A549 (cell line): ENCODE measurements around the gene MCTP2. TPM values are rescaled to one million over a fixed set of nuclear protein-coding genes. Genes with fewer than 3 reads are reported as not detected.

Experiments
- ATAC-seq, 2 experiments: fragments of 200-7000 bp in 1 of 2; fragments of >200 bp in 1 of 2; cut with Nextera tagmentation in 1 of 2; cut with Tn5 transposase in 1 of 2; 3 replicates each; pipeline versions ENCODE4 v1.8.0 to v1.9.1; 2018 to 2020; ENCODE audit warnings: mild to moderate bottlenecking in 1 of 2, moderate library complexity in 1 of 2
- CTCF ChIA-PET: fragments of 300-600 bp; sonication (Branson Sonifier 250); formaldehyde crosslinking; extraction: SDS; loops from one replicate; lab custom pipeline; 2021; ENCODE audit warnings: antibody characterized with exemption, inconsistent platforms; lab: Yijun Ruan, JAX
- POLR2A ChIA-PET: fragments of 350-600 bp; formaldehyde crosslinking; extraction: SDS; loops from one replicate; lab custom pipeline; 2021; ENCODE audit warnings: antibody characterized with exemption, inconsistent platforms; lab: Yijun Ruan, JAX
- DNase-seq, 2 experiments: peaks; one replicate each; pipeline versions ENCODE4 v3.0.0 to v3.0.0-alpha.2; 2011 to 2016; ENCODE audit warnings: low read depth in 1 of 2, low spot score in 1 of 2
- FAIRE-seq: peaks from 2 replicates; lab custom pipeline; 2011; peaks lifted over from hg19 to GRCh38; lab: Jason Lieb, UNC
- H3K27ac ChIP-seq, 2 experiments: fragments of >200 bp; sonication (Bioruptor Twin); formaldehyde crosslinking; 3 replicates each; pipeline ENCODE4 v1.5.1; 2016 to 2017
- H3K4me1 ChIP-seq: fragments of >200 bp; sonication (Bioruptor Twin); formaldehyde crosslinking; 3 replicates; pipeline ENCODE4 v1.6.1; 2016
- H3K4me2 ChIP-seq: fragments of >200 bp; sonication (Bioruptor Twin); formaldehyde crosslinking; 3 replicates; pipeline ENCODE4 v1.6.1; 2016
- H3K4me3 ChIP-seq: fragments of >200 bp; sonication (Bioruptor Twin); formaldehyde crosslinking; 3 replicates; pipeline ENCODE4 v1.5.1; 2016
- H3K9me3 ChIP-seq: fragments of >200 bp; sonication (Bioruptor Twin); formaldehyde crosslinking; 3 replicates; pipeline ENCODE4 v1.6.1; 2016
- CHD2 ChIP-seq: fragments of 150-350 bp; IDR thresholded peaks from 2 replicates; pipeline ENCODE4 v1.6.1; 2014; ENCODE audit warnings: low read length; ENCODE audit not compliant: partially characterized antibody
- EP300 ChIP-seq, 2 experiments: fragments of >200 bp; sonication (Bioruptor Twin); formaldehyde crosslinking; IDR thresholded peaks; 2 replicates in 1 of 2; 3 replicates in 1 of 2; pipeline ENCODE4 v1.6.1; 2016 to 2017
- FOSL2 ChIP-seq, 2 experiments: fragments of 450-650 bp in 1 of 2; fragments of >200 bp in 1 of 2; sonication (Bioruptor Twin) in 1 of 2; formaldehyde crosslinking; IDR thresholded peaks; 2 replicates each; pipeline versions ENCODE4 v1.5.0 to v1.6.1; 2016 to 2020; ENCODE audit warnings: mild to moderate bottlenecking in 1 of 2, moderate library complexity in 1 of 2
- HOXB5 ChIP-seq: fragments of 250-450 bp; sonication (Bioruptor Pico); IDR thresholded peaks from 2 replicates; pipeline ENCODE4 v1.5.0; 2020; ENCODE audit warnings: mild to moderate bottlenecking, moderate library complexity
- JUN ChIP-seq, 2 experiments: fragments of >200 bp; sonication (Bioruptor Twin); formaldehyde crosslinking; IDR thresholded peaks; 2 replicates in 1 of 2; 3 replicates in 1 of 2; pipeline ENCODE4 v1.6.1; 2016 to 2017
- JUNB ChIP-seq: fragments of >200 bp; sonication (Bioruptor Twin); formaldehyde crosslinking; IDR thresholded peaks from 2 replicates; pipeline ENCODE4 v1.6.1; 2016
- MYC ChIP-seq: IDR thresholded peaks from 2 replicates; pipeline ENCODE4 v1.6.1; 2012; ENCODE audit warnings: mild to moderate bottlenecking, inconsistent platforms, low read length, improper control_type of control experiment, borderline replicate concordance
- NFE2L2 ChIP-seq: fragments of 150-350 bp; conservative IDR thresholded peaks from 2 replicates; pipeline ENCODE4 v1.6.1; 2014; ENCODE audit warnings: low read length
- NPAS2 ChIP-seq: fragments of 250-450 bp; sonication (Bioruptor Pico); IDR thresholded peaks from 2 replicates; pipeline ENCODE4 v1.8.0; 2022; ENCODE audit warnings: mild to moderate bottlenecking, moderate library complexity, borderline replicate concordance
- NR3C1 ChIP-seq: fragments of >200 bp; sonication (Bioruptor Twin); formaldehyde crosslinking; IDR thresholded peaks from 3 replicates; pipeline ENCODE4 v1.6.1; 2017
- POLR2A ChIP-seq: IDR thresholded peaks from 2 replicates; pipeline ENCODE4 v1.6.1; 2012; ENCODE audit warnings: mild to moderate bottlenecking, low read length
- POLR2AphosphoS2 ChIP-seq: conservative IDR thresholded peaks from 2 replicates; pipeline ENCODE4 v1.6.1; 2012; ENCODE audit warnings: low read length, improper control_type of control experiment, inconsistent platforms
- RARB ChIP-seq: fragments of 250-450 bp; sonication (Bioruptor Pico); IDR thresholded peaks from 2 replicates; pipeline ENCODE4 v1.8.0; 2021; ENCODE audit warnings: mild to moderate bottlenecking, moderate library complexity
- RCOR1 ChIP-seq: fragments of 150-350 bp; IDR thresholded peaks from 2 replicates; pipeline ENCODE4 v1.6.1; 2014; ENCODE audit warnings: antibody characterized with exemption, low read length, low read depth
- TFCP2L1 ChIP-seq: fragments of 250-450 bp; sonication (Bioruptor Pico); IDR thresholded peaks from 2 replicates; pipeline ENCODE4 v1.5.0; 2021; ENCODE audit warnings: mild to moderate bottlenecking
- ZC3H11A ChIP-seq: fragments of 450-650 bp; IDR thresholded peaks from 2 replicates; pipeline ENCODE4 v1.6.1; 2014; ENCODE audit warnings: antibody characterized with exemption, mild to moderate bottlenecking
- ZFP36 ChIP-seq: fragments of 450-650 bp; IDR thresholded peaks from 2 replicates; pipeline ENCODE4 v1.6.1; 2014; ENCODE audit warnings: borderline replicate concordance; ENCODE audit not compliant: partially characterized antibody
- ZSCAN20 ChIP-seq: fragments of 250-450 bp; sonication (Bioruptor Pico); IDR thresholded peaks from 2 replicates; pipeline ENCODE4 v1.8.0; 2022; ENCODE audit warnings: mild to moderate bottlenecking, moderate library complexity
- WGBS: methylation state at CpG from one replicate; pipeline ENCODE4 v1.1.6; 2017; ENCODE audit errors: missing lambda C conversion rate; 5-methylcytosine and 5-hydroxymethylcytosine counted together
- polyA plus RNA-seq, 4 experiments: library from polyadenylated mRNA; depleted of rRNA in 3 of 4; stranded (reverse); fragments of >200 nt; fragmentation: RNase III in 1 of 4; extraction: RNeasy Plus Mini Kit Qiagen cat#74134 plus additional on column Dnase treatment in 1 of 4; gene quantifications; 2 replicates in 3 of 4; 3 replicates in 1 of 4; pipeline ENCODE4 v1.2.3, GENCODE V29; 2011 to 2017
- TF ChIP-seq, protein P1 (sequence below): fragments of >200 bp; sonication (Bioruptor Twin); formaldehyde crosslinking; IDR thresholded peaks from 3 replicates; pipeline ENCODE4 v1.5.1; 2016
- TF ChIP-seq, protein P2 (sequence below): IDR thresholded peaks from 2 replicates; pipeline ENCODE4 v1.6.1; 2012
- TF ChIP-seq, protein P3 (sequence below): fragments of >200 bp; sonication (Bioruptor Twin); formaldehyde crosslinking; IDR thresholded peaks from 2 replicates; pipeline ENCODE4 v1.6.1; 2016
- TF ChIP-seq, protein P4 (sequence below): IDR thresholded peaks from 2 replicates; pipeline ENCODE4 v1.6.1; 2012
- TF ChIP-seq, protein P5 (sequence below): fragments of 150-350 bp; IDR thresholded peaks from 2 replicates; pipeline ENCODE4 v1.6.1; 2014; ENCODE audit warnings: low read depth, mild to moderate bottlenecking, low read length

Gene MCTP2
- polyA plus RNA-seq, 2 of the 4 experiments (the other 2 are of a cell fraction) = not detected

DNA sequence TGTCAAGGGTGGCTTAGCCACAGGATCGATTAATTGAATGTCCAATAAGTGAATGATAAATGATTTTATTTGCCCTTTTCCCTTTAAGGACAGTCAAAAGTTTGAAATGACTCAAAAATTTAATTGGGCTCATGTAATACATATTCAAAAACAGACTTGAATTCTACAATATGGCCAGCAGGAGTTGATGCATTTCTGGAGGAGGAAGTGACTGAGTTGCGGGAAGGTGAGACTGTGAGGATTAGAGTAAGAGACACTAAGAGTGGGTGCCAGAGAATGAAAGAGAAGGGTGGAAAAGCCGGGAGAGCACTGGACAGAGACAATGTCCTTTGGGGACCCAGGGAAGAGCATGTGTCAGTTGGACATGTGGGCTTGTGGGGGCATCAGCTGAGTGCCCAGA lies 83.3 kb downstream of the MCTP2 start (continued):
- TF ChIP-seq, protein P1, sequence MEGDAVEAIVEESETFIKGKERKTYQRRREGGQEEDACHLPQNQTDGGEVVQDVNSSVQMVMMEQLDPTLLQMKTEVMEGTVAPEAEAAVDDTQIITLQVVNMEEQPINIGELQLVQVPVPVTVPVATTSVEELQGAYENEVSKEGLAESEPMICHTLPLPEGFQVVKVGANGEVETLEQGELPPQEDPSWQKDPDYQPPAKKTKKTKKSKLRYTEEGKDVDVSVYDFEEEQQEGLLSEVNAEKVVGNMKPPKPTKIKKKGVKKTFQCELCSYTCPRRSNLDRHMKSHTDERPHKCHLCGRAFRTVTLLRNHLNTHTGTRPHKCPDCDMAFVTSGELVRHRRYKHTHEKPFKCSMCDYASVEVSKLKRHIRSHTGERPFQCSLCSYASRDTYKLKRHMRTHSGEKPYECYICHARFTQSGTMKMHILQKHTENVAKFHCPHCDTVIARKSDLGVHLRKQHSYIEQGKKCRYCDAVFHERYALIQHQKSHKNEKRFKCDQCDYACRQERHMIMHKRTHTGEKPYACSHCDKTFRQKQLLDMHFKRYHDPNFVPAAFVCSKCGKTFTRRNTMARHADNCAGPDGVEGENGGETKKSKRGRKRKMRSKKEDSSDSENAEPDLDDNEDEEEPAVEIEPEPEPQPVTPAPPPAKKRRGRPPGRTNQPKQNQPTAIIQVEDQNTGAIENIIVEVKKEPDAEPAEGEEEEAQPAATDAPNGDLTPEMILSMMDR = no peak
- no peak for TF ChIP-seq JUN (IDR thresholded peaks at IDR 0.05)
- TF ChIP-seq POLR2A = no peak
- TF ChIP-seq, protein P2, sequence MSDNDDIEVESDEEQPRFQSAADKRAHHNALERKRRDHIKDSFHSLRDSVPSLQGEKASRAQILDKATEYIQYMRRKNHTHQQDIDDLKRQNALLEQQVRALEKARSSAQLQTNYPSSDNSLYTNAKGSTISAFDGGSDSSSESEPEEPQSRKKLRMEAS = no peak
- no peak for TF ChIP-seq MYC
- TF ChIP-seq FOSL2 (IDR thresholded peaks at IDR 0.05) = no peak
- TF ChIP-seq FOSL2 (CRISPR knock-in tag; IDR thresholded peaks at IDR 0.05) = no peak

DNA sequence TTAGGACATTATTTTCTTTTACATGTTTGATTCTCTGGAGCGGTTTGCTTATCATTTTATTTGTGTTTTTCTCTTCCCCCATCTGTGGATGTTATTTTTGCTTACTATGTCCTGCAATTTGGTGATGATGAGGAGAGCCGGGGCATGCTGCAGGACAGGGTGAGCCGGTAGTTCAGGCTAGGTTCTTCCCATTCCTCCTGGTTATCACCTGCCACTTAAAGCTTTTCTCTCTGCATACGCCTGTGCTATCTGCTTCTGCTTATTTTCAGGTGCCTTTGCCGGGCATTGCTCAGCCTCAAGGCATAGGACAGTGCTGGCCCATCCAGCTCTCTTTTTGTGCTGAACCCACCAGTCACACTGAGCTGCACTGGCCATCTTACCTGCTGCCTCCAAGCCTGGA lies 85.8 kb downstream of the MCTP2 start:
- ATAC-seq (no peak), DNase-seq (no peak)
- ChIA-PET POLR2A (no interaction called here), CTCF (no interaction called here)
- Histone ChIP-seq H3K4me1 (no peaks in the 10 kb centered on the region), H3K9me3 (no peaks in the 10 kb centered on the region; the same call in 2 of the 3 replicates), H3K27ac (no peak overlapping the region), H3K4me3 (no peak overlapping the region), H3K4me2 (no peak overlapping the region)
- TF ChIP-seq NPAS2 (no peak), HOXB5 (no peak), NR3C1 (no peak), POLR2AphosphoS2 (no peak)
- TF ChIP-seq, all 56 proteins: peak for 0
- WGBS = 3% methylated on average over 5 of the region's 5 CpGs
- FAIRE-seq = no peak

DNA sequence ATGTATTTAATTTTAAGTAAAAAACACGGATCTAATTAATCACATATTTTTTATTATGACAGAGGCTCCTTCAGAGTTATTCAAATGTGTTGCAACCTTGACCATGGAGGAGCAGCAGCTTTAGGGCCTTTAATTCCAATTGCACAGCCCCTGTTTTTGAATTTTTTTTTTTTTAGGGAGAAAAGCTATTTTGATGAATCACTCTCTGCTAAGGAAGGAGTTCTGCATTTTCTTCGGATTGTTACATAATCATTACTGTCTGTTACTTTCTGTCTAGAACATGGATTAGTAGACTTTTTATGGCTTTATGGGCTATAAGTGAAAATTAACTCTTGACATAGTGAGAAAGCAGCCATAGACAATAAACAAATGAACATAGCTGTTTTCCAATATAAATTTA lies 90.8 kb downstream of the MCTP2 start:
- H3K4me1 ChIP-seq = no peaks in the 10 kb centered on the region
- no peak for DNase-seq
- WGBS = 2% methylated on average over 2 of the region's 2 CpGs
- no peak overlapping the region for H3K4me3 ChIP-seq
- ChIA-PET POLR2A (no interaction called here), CTCF (interaction anchor here (0.9 to 3.3 kb wide), 4 partner anchors 12 to 1292 kb away, joined by 3 to 26 read pairs (median 3); no protein-coding TSS in a partner anchor)
- H3K9me3 ChIP-seq = no peaks in the 10 kb centered on the region
- FAIRE-seq = no peak
- no peak for TF ChIP-seq EP300 (IDR thresholded peaks at IDR 0.05)
- TF ChIP-seq, protein P3, sequence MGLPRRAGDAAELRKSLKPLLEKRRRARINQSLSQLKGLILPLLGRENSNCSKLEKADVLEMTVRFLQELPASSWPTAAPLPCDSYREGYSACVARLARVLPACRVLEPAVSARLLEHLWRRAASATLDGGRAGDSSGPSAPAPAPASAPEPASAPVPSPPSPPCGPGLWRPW = no peak
- no peak for TF ChIP-seq JUNB
- no peak for TF ChIP-seq HOXB5
- no peak for TF ChIP-seq NFE2L2
- TF ChIP-seq, protein P4, sequence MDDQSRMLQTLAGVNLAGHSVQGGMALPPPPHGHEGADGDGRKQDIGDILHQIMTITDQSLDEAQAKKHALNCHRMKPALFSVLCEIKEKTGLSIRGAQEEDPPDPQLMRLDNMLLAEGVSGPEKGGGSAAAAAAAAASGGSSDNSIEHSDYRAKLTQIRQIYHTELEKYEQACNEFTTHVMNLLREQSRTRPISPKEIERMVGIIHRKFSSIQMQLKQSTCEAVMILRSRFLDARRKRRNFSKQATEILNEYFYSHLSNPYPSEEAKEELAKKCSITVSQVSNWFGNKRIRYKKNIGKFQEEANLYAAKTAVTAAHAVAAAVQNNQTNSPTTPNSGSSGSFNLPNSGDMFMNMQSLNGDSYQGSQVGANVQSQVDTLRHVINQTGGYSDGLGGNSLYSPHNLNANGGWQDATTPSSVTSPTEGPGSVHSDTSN = no peak
- TF ChIP-seq ZC3H11A = no peak
- TF ChIP-seq, protein P1 = no peak
- no peak for TF ChIP-seq TFCP2L1
- TF ChIP-seq, protein P5, sequence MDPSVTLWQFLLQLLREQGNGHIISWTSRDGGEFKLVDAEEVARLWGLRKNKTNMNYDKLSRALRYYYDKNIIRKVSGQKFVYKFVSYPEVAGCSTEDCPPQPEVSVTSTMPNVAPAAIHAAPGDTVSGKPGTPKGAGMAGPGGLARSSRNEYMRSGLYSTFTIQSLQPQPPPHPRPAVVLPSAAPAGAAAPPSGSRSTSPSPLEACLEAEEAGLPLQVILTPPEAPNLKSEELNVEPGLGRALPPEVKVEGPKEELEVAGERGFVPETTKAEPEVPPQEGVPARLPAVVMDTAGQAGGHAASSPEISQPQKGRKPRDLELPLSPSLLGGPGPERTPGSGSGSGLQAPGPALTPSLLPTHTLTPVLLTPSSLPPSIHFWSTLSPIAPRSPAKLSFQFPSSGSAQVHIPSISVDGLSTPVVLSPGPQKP = no peak
- TF ChIP-seq RARB (CRISPR knock-in tag) = no peak
- TF ChIP-seq ZFP36 = no peak
- TF ChIP-seq CHD2 = no peak
- no peak for TF ChIP-seq ZSCAN20 (CRISPR knock-in tag)
- TF ChIP-seq RCOR1 = no peak
- TF ChIP-seq, all 56 proteins: peak for 0
- ATAC-seq = no peak
- Histone ChIP-seq H3K27ac (no peak overlapping the region), H3K4me2 (no peak overlapping the region)
